GM13977 (cell line): ENCODE measurements around the gene RBM10.

ENCODE experiments used
- DNase-seq: peaks from one replicate; pipeline ENCODE4 v3.0.0; 2012; ENCODE audit warnings: low spot score
- in situ Hi-C: fragments of 300-500 bp; cut with MboI; formaldehyde crosslinking; loops from one replicate; pipeline ENCODE4 v1.12.0; 2022; ENCODE audit warnings: low sequenced_read_pairs, low pct_unique_long_range_greater_than_20kb, mixed read lengths, inconsistent platforms; ENCODE audit not compliant: unreplicated experiment
- TF ChIP-seq, protein P1 (sequence below): IDR thresholded peaks from 2 replicates; pipeline ENCODE4 v1.5.1; 2012; ENCODE audit warnings: mild to moderate bottlenecking, control low read depth; ENCODE audit not compliant: insufficient read depth; ENCODE audit errors: extremely low read depth, missing control alignments

RBM10 gene

DNA sequence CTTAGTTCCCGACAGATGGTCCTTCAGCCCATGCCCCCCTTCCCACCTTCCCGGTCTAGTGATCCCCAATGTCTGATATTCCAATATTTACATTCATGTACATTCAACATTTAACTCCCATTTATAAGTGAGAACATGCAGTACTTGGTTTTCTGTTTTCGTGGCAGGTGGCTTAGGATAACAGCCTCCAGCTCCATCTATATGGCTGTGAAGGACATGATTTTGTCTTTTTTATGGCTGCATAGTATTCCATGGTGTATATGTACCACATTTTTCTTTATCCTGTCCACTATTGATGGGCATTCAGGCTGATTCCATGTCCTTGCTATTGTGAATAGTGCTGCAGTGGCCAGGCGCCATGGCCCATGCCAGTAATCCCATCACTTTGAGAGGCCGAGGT is 13.8 kb downstream of the RBM10 start:
- no peak for DNase-seq
- in situ Hi-C loops: no loop called here
- TF ChIP-seq, protein P1, sequence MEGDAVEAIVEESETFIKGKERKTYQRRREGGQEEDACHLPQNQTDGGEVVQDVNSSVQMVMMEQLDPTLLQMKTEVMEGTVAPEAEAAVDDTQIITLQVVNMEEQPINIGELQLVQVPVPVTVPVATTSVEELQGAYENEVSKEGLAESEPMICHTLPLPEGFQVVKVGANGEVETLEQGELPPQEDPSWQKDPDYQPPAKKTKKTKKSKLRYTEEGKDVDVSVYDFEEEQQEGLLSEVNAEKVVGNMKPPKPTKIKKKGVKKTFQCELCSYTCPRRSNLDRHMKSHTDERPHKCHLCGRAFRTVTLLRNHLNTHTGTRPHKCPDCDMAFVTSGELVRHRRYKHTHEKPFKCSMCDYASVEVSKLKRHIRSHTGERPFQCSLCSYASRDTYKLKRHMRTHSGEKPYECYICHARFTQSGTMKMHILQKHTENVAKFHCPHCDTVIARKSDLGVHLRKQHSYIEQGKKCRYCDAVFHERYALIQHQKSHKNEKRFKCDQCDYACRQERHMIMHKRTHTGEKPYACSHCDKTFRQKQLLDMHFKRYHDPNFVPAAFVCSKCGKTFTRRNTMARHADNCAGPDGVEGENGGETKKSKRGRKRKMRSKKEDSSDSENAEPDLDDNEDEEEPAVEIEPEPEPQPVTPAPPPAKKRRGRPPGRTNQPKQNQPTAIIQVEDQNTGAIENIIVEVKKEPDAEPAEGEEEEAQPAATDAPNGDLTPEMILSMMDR: no peak

DNA sequence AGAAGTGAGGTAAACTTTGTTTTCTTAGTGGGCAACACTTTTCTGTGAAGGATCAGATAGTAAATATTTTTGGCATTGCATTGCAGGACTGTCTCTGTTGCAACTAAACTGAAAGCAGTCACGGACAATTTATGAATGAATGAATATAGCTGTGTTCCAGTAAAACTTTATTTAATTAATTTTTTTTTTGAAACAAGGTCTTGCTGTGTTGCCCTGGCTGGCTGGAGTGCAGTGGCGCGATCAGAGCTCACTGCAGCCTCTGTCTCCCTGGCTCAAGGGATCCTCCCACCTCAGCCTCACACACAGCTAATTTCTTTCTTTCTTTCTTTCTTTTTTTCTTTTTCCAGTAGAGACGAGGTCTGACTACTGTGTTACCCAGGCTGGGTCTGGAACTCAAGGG is 15.8 kb downstream of the RBM10 start:
- in situ Hi-C loops: no loop called here
- TF ChIP-seq, protein P1: no peak
- DNase-seq: no peak

DNA sequence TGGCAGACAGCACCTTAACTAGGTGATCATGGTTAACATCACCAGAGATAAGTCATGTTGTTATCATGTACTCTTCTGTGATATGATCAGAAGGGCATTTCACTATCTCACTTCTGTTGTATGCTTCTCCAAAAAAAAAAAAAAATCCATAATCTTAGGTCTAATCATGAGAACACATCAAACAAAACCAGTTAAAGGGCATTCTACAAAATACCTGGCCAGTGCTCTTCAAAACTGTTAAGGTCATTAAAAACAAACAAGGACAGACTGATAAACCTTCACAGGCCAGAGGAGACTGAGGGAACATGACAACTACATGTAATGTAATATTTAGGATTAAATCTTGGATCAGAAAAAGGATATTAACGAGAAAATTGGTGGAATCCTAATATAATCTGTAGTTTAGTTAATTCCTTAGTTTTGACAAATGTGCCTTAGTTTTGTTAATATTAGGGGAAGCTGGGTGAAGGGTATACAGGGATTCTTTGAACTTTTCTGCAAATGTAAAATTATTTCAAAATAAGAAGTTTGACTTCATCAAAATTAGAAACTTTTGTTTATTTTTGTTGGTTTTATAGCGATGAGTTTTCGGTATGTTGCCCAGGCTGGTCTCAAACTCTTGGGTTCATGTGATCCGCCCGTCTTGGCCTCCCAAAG is 18.0 kb downstream of the RBM10 start:
- in situ Hi-C loops: no loop called here
- TF ChIP-seq, protein P1: no peak
- no peak for DNase-seq

DNA sequence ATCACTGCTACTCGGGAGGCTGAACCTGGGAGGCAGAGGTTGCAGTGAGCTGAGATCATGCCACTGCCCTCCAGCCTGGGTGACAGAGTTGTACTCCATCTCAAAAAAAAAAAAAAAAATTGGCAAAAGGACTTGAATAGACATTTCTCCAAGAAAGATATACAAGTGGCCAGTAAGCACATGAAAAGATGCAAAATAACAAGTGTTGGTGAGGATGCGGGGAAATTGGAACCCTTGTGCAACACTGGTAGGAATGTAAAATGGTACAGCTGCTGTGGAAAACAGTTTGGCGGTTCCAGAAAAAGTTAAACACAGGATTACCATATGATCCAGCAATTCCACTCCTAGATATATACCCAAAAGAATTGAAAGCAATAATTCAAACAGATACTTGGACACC is 19.4 kb downstream of the RBM10 start:
- no peak for DNase-seq
- in situ Hi-C loops: no loop called here
- TF ChIP-seq, protein P1: no peak

DNA sequence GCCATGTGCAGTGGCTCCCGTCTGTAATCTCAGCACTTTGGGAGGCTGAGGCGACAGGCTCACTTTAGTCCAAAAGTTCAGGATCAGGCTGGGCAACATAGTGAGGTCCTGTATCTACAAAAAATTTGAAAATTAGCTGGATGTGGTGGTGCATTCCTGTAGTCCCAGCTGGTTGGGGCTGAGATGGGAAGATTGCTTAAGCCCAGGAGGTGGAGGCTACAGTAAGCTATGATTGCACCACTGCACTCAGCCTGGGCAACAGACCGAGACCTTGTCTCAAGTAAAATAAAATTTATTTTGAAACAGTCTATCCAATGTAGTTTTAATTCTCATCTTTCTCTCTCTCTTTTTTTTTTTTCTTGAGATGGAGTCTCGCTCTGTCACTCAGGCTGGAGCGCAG is 21.1 kb downstream of the RBM10 start:
- no peak for DNase-seq
- in situ Hi-C loops: no loop called here
- TF ChIP-seq, protein P1: no peak

DNA sequence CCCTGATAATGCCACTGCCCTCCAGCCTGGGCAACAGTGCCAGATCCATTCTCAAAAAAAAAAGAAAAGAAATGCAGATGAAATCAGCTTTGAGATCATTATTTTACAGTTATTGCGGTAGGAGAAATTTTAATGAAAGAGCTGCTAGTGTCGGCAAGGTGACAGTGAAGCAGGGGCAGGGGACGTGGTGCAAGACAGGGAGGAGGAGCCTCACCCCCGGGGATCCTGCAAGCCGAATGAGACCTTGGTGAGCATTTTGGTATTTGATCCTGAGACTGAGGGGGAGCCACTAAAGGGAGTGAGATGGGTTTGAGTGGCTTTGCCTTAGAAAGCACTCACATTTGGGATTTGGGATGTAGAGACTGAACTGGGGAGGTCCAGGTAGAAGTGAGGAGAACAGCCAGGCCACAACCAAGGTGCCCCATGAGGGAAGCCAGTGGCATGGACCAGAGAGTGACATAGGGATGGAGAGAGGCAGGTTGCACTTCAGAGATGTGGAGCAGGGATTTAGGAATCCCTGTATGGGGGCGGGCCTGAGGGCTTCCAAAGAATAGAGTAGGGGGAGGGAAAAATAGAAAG is 23.6 kb downstream of the RBM10 start:
- in situ Hi-C loops: no loop called here
- no peak for DNase-seq
- TF ChIP-seq, protein P1: no peak
